Measurements from ENCODE around the gene OXLD1. TPM values are rescaled to one million over a fixed set of nuclear protein-coding genes. Genes with fewer than 3 reads are reported as not detected.

OXLD1 gene
- total and polyA plus RNA-seq, 9 donors = 9.9 to 21.8 (median 11.6) TPM

DNA sequence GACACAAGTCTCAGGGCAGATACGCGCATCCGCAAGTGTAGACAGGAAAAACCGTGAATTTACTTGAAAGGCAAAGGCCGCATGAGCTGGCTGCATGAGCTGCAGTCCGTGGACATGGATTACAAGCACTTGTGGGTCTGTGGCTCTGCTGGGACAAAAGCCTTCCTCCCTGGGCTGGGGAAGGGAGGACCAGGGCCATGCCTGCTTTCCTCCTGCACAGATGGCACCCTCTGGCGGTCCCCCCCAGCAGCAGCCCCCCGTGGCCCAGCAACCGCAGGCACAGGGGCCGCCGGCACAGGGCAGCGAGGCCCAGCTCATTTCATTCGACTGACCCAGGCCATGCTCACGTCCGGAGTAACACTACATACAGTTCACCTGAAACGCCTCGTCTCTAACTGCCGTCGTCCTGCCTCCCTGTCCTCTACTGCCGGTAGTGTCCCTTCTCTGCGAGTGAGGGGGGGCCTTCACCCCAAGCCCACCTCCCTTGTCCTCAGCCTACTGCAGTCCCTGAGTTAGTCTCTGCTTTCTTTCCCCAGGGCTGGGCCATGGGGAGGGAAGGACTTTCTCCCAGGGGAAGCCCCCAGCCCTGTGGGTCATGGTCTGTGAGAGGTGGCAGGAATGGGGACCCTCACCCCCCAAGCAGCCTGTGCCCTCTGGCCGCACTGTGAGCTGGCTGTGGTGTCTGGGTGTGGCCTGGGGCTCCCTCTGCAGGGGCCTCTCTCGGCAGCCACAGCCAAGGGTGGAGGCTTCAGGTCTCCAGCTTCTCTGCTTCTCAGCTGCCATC lies 35.1 kb upstream of the OXLD1 start:
- Histone ChIP-seq H3K4me3 (ENCODE audit: low read length) (peak overlapping the region; percentile 82), H3K9me3 (replicated peaks; ENCODE audit: control insufficient read depth, low read depth, low read length) (no peaks in the 10 kb centered on the region), H3K27ac (ENCODE audit: low read length) (no peak overlapping the region), H3K4me1 (ENCODE audit: control insufficient read depth, insufficient read depth, low read length) (peaks cover 26% of the 10 kb centered on the region), H3K27me3 (ENCODE audit: control insufficient read depth, insufficient read depth, low read length) (no peaks in the 10 kb centered on the region), H3K36me3 (ENCODE audit: control insufficient read depth, insufficient read depth, low read length) (peaks cover 62% of the 10 kb centered on the region)
- DNase-seq = no peak
- WGBS (ENCODE audit: insufficient coverage) = 70% methylated on average over 16 of the region's 23 CpGs

DNA sequence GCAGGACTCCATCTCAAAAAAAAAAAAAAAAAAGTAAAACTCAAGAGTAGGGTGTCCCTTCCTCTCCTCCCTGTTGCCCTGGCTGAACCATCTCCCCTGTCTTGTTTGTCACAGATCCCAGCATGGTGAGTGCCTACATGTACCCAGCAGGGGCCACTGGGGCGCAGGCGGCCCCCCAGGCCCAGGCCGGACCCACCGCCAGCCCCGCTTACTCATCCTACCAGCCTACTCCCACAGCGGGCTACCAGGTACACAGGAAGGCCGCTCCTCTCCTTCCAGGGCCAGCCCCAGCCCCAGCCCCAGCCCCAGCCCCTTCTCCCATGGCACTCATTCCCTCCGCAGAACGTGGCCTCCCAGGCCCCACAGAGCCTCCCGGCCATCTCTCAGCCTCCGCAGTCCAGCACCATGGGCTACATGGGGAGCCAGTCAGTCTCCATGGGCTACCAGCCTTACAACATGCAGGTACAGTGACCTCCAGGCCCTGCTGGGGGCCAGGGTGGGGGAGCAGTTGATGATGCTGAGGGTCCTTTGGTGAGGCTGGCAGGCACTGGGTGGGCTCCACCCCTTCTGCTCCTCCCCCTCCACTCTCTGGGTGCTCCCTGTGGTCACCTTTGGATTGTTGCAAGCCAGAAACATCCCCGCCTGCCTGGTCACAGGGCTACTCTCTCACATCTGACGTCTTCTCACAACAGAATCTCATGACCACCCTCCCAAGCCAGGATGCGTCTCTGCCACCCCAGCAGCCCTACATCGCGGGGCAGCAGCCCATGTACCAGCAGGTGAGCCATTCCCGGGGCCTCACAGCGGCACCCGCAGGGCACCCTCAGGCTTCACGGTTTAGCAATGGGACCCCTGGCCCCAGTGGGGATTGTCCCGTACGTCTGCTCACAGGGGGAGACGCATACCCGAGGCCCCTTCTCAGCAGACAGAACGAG lies 34.2 kb upstream of the OXLD1 start:
- DNase-seq = no peak
- WGBS (ENCODE audit: insufficient coverage) = 80% methylated on average over 18 of the region's 25 CpGs
- no peaks in the 10 kb centered on the region for H3K27me3 ChIP-seq (ENCODE audit: control insufficient read depth, insufficient read depth, low read length)
- peaks cover 62% of the 10 kb centered on the region for H3K36me3 ChIP-seq (ENCODE audit: control insufficient read depth, insufficient read depth, low read length)
- peaks cover 26% of the 10 kb centered on the region for H3K4me1 ChIP-seq (ENCODE audit: control insufficient read depth, insufficient read depth, low read length)
- H3K4me3 ChIP-seq (ENCODE audit: low read length) = no peak overlapping the region
- no peak overlapping the region for H3K27ac ChIP-seq (ENCODE audit: low read length)
- H3K9me3 ChIP-seq (replicated peaks; ENCODE audit: control insufficient read depth, low read depth, low read length) = no peaks in the 10 kb centered on the region

DNA sequence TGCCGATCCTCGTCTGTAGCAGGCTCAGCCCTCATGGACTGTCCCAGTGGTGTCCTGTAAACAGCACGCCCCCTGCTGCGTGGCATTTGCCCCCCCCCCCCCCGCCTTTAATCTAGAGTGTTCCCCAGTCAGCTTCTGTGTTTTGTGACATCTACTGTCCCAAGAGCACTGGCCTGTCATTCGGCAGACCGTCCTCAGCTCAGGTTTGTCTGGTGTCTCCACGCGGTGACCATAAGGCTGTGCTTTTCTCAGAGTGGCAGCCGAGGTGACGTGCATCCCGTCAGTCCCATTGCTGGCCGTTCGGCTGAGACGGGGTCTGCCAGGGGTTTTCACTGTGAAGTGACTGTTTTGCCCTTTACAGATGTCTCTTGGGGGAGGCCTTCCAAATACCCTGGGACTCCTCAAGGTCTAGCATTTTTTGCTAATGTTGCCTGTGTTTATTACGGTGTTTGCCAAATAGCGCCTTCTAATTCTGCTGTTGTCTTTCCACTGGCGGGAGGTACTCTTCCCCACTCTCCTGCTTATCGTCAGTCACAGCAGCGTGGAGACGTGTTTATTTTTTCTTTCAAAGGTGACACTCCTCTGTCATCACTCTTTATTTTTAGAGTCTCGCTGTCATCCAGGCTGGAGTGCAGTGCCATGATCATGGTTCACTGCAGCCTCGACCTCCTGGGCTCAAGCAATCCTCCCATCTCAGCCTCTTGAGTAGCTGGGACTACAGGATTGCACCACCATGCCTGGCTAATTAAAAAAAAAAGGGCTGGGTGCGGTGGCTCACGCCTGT lies 31.0 kb upstream of the OXLD1 start:
- Histone ChIP-seq H3K9me3 (replicated peaks; ENCODE audit: control insufficient read depth, low read depth, low read length) (no peaks in the 10 kb centered on the region), H3K4me1 (ENCODE audit: control insufficient read depth, insufficient read depth, low read length) (peaks cover 16% of the 10 kb centered on the region), H3K36me3 (ENCODE audit: control insufficient read depth, insufficient read depth, low read length) (peaks cover 83% of the 10 kb centered on the region), H3K27me3 (ENCODE audit: control insufficient read depth, insufficient read depth, low read length) (no peaks in the 10 kb centered on the region), H3K4me3 (ENCODE audit: low read length) (no peak overlapping the region), H3K27ac (ENCODE audit: low read length) (no peak overlapping the region)
- WGBS (ENCODE audit: insufficient coverage) = 81% methylated on average over 21 of the region's 25 CpGs
- DNase-seq = no peak

DNA sequence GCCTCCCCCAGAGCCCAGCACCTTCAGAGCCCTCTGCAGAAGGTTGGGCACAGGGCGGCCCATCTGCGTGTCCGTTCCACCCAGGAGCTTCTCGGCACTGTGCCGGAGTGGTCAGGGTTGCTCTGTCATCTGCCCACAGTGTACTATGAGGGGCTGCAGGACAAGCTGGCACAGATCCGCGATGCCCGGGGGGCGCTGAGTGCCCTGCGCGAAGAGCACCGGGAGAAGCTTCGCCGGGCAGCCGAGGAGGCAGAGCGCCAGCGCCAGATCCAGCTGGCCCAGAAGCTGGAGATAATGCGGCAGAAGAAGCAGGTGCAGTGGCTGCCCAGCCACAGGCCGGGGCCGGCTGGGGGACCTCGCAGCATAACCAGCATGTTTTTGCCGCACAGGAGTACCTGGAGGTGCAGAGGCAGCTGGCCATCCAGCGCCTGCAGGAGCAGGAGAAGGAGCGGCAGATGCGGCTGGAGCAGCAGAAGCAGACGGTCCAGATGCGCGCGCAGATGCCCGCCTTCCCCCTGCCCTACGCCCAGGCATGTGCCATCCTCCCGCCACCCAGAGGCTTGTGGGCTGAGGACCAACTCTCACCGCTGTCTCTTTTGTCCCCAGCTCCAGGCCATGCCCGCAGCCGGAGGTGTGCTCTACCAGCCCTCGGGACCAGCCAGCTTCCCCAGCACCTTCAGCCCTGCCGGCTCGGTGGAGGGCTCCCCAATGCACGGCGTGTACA lies 30.0 kb upstream of the OXLD1 start:
- no peak overlapping the region for H3K27ac ChIP-seq (ENCODE audit: low read length)
- DNase-seq = no peak

DNA sequence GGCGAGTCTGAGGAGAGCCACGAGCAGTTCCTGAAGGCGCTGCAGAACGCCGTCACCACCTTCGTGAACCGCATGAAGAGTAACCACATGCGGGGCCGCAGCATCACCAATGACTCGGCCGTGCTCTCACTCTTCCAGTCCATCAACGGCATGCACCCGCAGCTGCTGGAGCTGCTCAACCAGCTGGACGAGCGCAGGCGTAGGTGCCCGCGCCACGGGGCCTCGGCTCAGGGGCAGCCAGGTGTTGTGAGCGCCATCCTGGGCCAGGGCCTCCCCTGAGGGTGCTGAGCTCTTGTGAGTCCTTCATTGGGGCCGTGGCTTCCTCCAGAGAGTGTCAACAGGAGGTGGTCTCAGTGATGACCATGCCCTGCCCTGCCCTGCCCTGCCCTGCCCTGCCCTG lies 29.4 kb upstream of the OXLD1 start:
- Histone ChIP-seq H3K27ac (ENCODE audit: low read length) (no peak overlapping the region), H3K4me1 (ENCODE audit: control insufficient read depth, insufficient read depth, low read length) (no peaks in the 10 kb centered on the region)
- WGBS (ENCODE audit: insufficient coverage) = 91% methylated on average over 22 of the region's 22 CpGs

More for the DNA sequence above, 30.0 kb upstream of the OXLD1 start:
- Histone ChIP-seq H3K27me3 (ENCODE audit: control insufficient read depth, insufficient read depth, low read length) (no peaks in the 10 kb centered on the region), H3K36me3 (ENCODE audit: control insufficient read depth, insufficient read depth, low read length) (peaks cover 86% of the 10 kb centered on the region), H3K9me3 (replicated peaks; ENCODE audit: control insufficient read depth, low read depth, low read length) (no peaks in the 10 kb centered on the region), H3K4me1 (ENCODE audit: control insufficient read depth, insufficient read depth, low read length) (peaks cover 6% of the 10 kb centered on the region), H3K4me3 (ENCODE audit: low read length) (no peak overlapping the region)
- 91% methylated on average over 40 of the region's 40 CpGs for WGBS (ENCODE audit: insufficient coverage)

DNA sequence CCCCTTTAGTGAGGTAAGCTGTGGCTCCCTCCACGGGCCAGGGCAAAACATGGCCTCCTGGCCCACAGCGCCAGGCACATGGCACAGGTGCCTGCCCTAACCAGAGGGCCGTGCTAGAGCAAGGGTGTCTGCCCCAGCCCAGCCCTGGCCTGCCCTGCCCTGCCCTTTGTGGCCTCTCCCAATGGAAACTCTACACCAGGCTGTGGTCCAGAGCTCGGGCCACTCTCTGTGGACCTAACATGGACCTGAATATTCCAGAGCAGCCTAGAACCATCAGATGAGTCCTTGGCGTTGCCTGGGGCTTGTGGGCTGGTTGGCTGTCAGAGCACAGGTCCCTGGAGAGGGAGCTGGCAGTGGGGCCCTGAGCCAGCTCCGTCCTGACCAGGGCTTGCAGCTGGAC lies 28.8 kb upstream of the OXLD1 start:
- Histone ChIP-seq H3K27ac (ENCODE audit: low read length) (no peak overlapping the region), H3K36me3 (ENCODE audit: control insufficient read depth, insufficient read depth, low read length) (peaks cover 85% of the 10 kb centered on the region), H3K9me3 (replicated peaks; ENCODE audit: control insufficient read depth, low read depth, low read length) (no peaks in the 10 kb centered on the region), H3K4me3 (ENCODE audit: low read length) (no peak overlapping the region), H3K27me3 (ENCODE audit: control insufficient read depth, insufficient read depth, low read length) (no peaks in the 10 kb centered on the region), H3K4me1 (ENCODE audit: control insufficient read depth, insufficient read depth, low read length) (no peaks in the 10 kb centered on the region)
- 73% methylated on average over 4 of the region's 6 CpGs for WGBS (ENCODE audit: insufficient coverage)
- no peak for DNase-seq

More for the DNA sequence above, 29.4 kb upstream of the OXLD1 start:
- Histone ChIP-seq H3K27me3 (ENCODE audit: control insufficient read depth, insufficient read depth, low read length) (no peaks in the 10 kb centered on the region), H3K4me3 (ENCODE audit: low read length) (no peak overlapping the region), H3K9me3 (replicated peaks; ENCODE audit: control insufficient read depth, low read depth, low read length) (no peaks in the 10 kb centered on the region), H3K36me3 (ENCODE audit: control insufficient read depth, insufficient read depth, low read length) (peaks cover 86% of the 10 kb centered on the region)
- no peak for DNase-seq

DNA sequence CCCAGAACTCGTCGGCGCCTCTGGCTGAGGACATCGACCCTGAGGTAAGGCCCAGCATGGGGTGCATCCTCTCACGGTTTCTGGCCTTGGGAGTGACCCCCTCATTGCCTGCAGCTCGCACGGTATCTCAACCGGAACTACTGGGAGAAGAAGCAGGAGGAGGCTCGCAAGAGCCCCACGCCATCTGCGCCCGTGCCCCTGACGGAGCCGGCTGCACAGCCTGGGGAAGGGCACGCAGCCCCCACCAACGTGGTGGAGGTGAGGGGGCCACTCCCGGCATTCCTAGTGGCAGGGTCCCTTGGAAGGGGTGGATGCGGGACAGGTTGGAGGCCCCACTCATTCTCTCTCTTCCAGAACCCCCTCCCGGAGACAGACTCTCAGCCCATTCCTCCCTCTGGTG lies 28.4 kb upstream of the OXLD1 start:
- WGBS (ENCODE audit: insufficient coverage) = 91% methylated on average over 11 of the region's 19 CpGs
- no peak overlapping the region for H3K27ac ChIP-seq (ENCODE audit: low read length)
- H3K27me3 ChIP-seq (ENCODE audit: control insufficient read depth, insufficient read depth, low read length) = no peaks in the 10 kb centered on the region
- H3K4me3 ChIP-seq (ENCODE audit: low read length) = no peak overlapping the region
- no peaks in the 10 kb centered on the region for H3K4me1 ChIP-seq (ENCODE audit: control insufficient read depth, insufficient read depth, low read length)
- DNase-seq = no peak
- H3K36me3 ChIP-seq (ENCODE audit: control insufficient read depth, insufficient read depth, low read length) = peaks cover 89% of the 10 kb centered on the region
- H3K9me3 ChIP-seq (replicated peaks; ENCODE audit: control insufficient read depth, low read depth, low read length) = no peaks in the 10 kb centered on the region

DNA sequence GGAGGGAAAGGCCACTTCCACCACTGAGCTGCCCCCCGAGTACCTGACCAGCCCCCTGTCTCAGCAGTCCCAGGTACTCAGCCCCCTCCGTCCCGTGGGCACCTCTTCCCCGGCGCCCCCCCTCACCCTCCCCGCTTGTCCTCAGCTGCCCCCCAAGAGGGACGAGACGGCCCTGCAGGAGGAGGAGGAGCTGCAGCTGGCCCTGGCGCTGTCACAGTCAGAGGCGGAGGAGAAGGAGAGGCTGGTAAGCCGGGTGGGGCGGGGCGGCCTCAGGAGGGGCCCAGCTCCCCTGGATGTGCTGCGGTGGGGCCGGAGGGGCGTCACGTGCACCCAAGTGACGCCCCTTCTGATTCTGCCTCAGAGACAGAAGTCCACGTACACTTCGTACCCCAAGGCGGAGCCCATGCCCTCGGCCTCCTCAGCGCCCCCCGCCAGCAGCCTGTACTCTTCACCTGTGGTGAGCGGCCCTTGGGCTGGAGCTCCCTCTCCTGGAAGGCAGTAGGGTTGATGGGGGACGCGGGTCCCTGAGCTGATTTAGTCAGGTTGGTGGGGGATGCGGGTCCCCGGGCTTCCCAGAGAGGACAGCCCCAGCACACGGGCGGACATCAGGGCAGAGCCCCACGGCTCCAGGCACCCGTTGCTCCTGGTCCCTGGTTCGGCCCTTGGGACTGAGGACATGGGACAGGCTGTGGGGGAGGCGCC lies 27.3 kb upstream of the OXLD1 start:
- Histone ChIP-seq H3K27ac (ENCODE audit: low read length) (no peak overlapping the region), H3K4me1 (ENCODE audit: control insufficient read depth, insufficient read depth, low read length) (no peaks in the 10 kb centered on the region), H3K27me3 (ENCODE audit: control insufficient read depth, insufficient read depth, low read length) (no peaks in the 10 kb centered on the region), H3K36me3 (ENCODE audit: control insufficient read depth, insufficient read depth, low read length) (peaks cover 98% of the 10 kb centered on the region), H3K9me3 (replicated peaks; ENCODE audit: control insufficient read depth, low read depth, low read length) (no peaks in the 10 kb centered on the region), H3K4me3 (ENCODE audit: low read length) (no peak overlapping the region)
- no peak for DNase-seq
- 91% methylated on average over 26 of the region's 35 CpGs for WGBS (ENCODE audit: insufficient coverage)

DNA sequence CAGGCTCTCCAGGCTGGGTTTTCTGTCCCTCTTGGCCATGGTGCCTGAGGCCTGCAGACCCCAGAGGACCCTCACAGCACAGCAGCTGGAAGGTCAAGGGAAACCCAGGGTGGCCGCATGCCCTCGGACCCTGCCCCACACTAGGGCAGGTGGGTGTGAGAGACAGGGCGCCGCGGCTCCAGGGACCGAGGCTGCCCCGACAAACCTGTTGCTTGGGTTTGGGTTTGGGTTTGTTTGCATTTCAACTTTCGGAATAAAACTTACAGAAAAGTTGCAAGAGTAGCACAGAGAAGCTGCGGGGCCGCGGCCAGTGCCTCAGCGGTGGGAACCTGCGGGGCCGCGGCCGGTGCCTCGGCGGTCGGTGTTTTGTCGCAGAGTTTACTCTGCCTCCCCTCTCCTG lies 25.2 kb upstream of the OXLD1 start:
- Histone ChIP-seq H3K27ac (ENCODE audit: low read length) (no peak overlapping the region), H3K4me1 (ENCODE audit: control insufficient read depth, insufficient read depth, low read length) (no peaks in the 10 kb centered on the region), H3K9me3 (replicated peaks; ENCODE audit: control insufficient read depth, low read depth, low read length) (no peaks in the 10 kb centered on the region), H3K36me3 (ENCODE audit: control insufficient read depth, insufficient read depth, low read length) (peaks cover 98% of the 10 kb centered on the region), H3K27me3 (ENCODE audit: control insufficient read depth, insufficient read depth, low read length) (no peaks in the 10 kb centered on the region), H3K4me3 (ENCODE audit: low read length) (no peak overlapping the region)
- 97% methylated on average over 14 of the region's 20 CpGs for WGBS (ENCODE audit: insufficient coverage)
- DNase-seq = no peak

All from muscle of leg (tissue), 11 donors.